NCI-H345 (cell line): ENCODE results near the gene SIRT3.
"Not testable (repeated sequence)": the region's sequence is repeated elsewhere in the genome, so short reads cannot be mapped to it uniquely, and the experiment has no call there.

Experiments used
- DNase-seq: peaks from one replicate; lab custom pipeline; 2025; lab: John Stamatoyannopoulos, UW

The SIRT3 gene

GRCh38 chr11:240315-240714 lies 4.2 kb upstream of the SIRT3 start:
- DNase-seq: no peak

GRCh38 chr11:238346-238745 lies 2.2 kb upstream of the SIRT3 start:
- DNase-seq: not testable (repeated sequence)

DNA sequence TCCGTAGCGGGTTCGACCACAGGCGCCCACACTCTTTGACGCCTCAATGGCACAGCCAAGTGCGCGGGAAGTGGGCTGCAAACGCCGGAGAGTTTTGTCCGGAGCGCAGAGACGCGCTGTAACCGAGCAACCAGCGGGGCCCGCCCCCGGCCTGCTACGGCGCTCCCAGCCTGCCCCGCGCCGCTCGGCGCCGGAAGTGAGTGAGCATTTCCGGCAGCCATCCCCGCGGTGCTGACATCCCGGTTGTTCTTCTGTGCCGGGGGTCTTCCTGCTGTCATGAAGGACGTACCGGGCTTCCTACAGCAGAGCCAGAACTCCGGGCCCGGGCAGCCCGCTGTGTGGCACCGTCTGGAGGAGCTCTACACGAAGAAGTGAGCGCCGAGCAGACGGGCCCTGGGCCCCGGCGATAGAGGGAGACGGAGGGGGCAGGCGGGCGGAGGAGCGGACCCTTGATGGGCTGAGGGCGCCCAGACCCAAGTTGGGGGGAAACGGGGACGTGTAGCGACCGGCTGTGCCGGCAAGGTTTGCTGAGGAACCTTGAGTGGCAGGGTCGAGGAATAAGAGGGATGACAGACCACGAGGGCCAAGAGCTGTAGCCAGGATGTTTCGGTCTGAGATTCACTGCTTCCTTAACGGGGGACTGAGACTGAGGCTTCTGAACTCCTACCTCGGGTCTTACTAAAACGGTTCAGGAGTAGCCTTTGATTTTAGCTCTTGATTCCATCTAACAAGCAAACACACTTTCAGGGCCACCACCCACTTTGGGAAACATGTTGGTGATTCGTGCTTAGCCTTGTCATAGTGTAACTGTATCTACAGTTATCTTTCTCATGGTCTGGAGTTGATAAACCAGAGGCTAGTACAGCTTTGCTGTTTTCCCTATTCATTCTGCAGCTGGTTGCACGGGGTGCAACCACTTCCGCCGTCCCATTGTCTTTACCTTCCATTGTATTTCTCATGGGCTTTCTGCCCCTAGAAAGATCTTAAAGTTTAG lies 929 bp upstream of the SIRT3 start, which contains the start of gene PSMD13:
Gene PSMD13, plus strand, starts transcription at position 203 of the 994 bp plus-strand sequence. Its CDS starts 74 bp downstream, at position 277.
- peak; percentile 90 for DNase-seq

DNA sequence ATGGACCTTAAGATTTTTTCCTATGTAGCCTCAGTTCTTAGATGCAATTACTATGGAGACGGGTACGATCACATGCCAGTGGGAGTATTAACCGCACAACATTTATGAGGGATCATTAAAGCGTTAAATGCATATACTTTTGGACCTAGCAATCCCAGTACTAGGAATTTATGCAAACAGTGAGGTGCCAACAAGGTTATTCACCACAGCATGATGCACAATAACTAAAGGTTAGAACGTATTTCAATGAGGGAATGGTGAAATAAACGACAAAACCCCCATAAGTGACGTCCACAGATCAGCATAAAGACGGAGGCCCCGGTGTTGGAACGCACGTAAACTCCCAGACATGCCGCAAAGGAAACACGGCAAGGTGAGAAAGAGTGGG lies 539 bp downstream of the SIRT3 start:
- no peak for DNase-seq

DNA sequence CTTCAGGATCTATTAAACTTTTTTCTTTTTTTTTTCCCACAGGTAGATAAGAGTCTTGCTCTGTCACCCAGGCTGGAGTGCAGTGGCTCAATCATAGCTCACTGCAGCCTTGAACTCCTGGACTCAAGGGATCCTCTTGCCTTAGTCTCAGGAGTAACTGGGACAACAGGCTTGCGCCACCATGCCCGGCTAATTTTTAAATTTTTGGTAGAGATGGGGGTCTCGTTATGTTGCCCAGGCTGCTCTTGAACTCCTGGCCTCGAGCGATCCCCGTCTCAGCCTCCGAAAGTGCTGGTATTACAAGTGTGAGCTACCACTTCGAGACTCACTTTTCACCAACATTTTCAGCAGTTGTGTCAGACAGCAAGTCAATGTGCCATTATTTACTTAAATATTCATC lies 962 bp downstream of the SIRT3 start:
- no peak for DNase-seq

GRCh38 chr11:232783-233565 lies 3.2 kb downstream of the SIRT3 start:
- DNase-seq: no peak

GRCh38 chr11:230431-230830 lies 5.7 kb downstream of the SIRT3 start:
- DNase-seq: no peak

DNA sequence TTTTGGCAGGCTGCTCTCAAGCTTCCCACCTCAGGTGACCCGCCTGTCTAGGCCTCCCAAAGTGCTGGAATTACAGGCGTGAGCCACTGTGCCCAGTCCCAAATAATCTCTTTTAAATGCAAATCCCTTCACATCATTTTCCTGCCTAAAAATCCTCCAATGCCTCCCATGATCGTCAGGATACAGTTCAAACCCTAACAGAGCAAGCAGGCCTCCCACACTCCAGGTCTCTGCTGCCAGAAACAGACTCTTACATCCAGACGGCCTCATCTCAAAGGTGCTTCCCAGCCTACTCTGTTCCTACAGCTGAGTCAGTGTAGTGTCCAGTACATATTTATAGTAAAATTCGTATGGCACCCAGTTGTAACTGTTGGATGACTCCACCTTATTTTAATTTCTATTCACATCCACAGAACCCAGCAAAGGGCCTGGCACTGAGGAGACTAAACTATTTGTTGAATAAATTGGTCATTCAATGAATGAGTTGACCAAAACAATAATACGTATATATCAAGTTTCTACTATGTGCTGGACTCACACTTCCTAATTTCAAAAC lies 8.2 kb downstream of the SIRT3 start:
- no peak for DNase-seq

DNA sequence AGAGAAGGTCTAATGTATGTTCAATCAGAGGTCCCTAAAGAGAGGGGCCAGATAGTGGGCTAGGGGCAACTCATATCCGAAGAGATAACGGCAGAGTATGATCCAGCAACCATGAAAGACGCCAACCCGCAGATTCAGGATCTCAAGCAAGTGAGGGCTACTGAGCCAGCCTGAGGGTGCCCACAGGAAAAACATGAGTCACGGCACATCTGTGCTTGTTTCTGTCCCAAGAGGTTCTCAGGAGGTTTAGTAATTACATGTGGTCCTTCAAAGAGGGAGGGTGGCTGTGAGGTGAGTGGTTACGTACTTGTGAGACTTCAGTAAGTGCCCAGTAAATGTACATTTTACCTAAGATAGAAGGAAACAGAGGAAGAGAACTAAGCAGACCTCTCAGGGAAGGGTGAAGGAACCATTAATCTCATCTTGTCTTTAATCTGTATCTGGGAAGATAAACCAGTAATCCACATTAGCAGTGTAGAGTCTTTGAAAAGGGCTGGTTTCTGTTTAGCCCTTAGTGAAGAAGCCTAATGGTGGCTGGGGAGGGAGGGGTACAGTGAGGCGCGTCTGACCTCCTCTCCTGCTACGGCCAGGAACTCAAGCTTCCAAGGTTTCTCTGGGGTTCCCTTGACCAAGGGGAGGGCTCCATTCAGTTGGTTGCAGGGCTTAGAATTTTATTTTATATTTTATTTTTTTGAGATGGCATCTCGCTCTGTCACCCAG lies 10.2 kb downstream of the SIRT3 start:
- DNase-seq: no peak

GRCh38 chr11:224424-224823 lies 11.7 kb downstream of the SIRT3 start:
- DNase-seq: no peak

DNA sequence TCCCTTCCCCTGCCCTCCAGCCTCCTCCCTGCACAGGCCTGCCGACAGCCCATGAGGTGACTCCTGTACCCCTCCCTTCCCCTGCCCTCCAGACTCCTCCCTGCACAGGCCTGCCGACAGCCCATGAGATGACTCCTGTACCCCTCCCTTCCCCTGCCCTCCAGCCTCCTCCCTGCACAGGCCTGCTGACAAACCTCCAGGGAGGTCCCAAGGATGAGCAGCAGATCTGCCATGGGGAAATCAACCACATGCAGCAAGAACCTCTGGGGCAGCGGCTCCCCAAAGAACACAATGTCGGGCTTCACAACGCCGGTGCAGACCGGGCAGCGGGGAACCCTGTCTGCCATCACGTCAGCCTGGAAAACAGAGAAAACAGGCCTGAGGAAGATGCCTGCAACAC lies 12.3 kb downstream of the SIRT3 start:
- DNase-seq: no peak

GRCh38 chr11:223026-223789 lies 12.9 kb downstream of the SIRT3 start:
- DNase-seq: no peak

DNA sequence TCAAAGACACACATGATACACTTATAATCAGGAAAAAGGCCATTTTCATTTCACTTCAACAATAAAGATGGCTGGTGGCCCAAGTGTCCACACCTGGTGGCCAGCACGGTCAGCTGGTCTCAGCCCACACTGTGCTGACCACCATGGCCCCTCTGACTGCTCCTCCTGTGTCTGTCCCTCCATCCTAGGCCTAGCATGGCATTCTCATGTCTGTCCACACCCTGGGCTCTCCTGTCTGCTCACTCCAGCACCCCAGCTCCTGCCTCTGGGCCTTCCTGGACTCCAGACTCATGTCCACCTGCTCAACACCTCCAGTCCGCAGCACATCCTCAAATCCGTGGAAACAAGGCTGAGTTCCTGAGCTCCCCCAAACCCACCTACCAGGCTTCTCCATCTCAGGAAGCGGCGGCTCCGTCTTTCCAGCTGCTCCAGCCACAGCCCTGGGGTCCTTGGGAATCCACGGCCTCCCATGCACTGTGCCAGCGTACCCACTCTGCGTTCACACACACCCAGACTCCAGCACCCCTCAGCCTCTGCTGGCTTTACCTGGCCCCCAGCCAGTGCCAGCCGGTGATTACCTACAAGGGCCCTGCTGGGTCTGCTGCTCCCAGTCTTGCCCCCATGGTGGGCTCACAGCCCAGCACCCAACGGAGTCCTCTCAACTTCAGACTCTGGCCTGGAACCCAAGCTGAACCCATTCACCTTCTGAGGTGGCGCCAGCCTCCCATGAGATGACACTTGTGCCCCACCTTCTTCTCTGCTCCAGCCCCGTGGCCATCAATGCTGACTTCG lies 13.9 kb downstream of the SIRT3 start:
- DNase-seq: no peak

DNA sequence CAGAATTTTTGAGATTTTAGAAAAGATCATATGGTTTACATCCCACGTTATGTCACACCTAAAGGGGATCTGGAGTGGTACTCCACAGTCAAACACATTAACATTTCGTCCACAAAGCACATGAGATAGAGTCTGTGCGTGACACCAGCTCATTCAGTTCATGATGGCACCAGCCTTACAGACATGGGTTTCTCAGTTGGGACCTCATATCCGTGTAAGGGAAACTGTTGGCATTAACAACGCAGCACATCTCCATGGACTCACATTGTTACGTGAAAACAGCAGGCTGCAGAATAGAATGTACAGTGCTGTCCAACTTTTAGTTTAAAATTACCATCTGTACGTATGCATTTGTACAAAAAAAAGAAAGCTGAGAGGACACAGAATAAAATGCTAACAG lies 14.6 kb downstream of the SIRT3 start:
- no peak for DNase-seq

DNA sequence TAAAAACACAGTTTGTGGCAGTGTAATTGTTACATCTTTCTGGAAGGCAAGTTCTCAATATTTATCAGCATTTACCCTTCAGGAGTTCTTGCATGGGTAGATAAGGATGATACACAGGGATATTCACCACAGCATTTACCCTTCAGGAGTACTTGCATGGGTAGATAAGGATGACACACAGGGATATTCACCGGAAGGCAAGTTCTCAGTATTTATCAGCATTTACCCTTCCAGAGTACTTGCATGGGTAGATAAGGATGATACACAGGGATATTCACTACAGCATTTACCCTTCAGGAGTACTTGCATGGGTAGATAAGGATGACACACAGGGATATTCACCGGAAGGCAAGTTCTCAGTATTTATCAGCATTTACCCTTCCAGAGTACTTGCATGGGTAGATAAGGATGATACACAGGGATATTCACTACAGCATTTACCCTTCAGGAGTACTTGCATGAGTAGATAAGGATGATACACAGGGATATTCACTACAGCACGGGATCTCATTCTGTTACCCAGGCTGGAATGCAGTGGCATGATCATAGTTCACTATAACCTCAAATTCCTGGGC lies 15.4 kb downstream of the SIRT3 start:
- DNase-seq: not testable (repeated sequence)

GRCh38 chr11:218815-219593 lies 17.1 kb downstream of the SIRT3 start:
- no peak for DNase-seq

GRCh38 chr11:217704-218103 lies 18.4 kb downstream of the SIRT3 start:
- no peak for DNase-seq

GRCh38 chr11:216081-216974 lies 19.8 kb downstream of the SIRT3 start:
- no peak for DNase-seq
